HEK293 (cell line): ENCODE measurements around the gene CLDN24.

Source experiments
- CTCF ChIA-PET: fragments of 350-600 bp; formaldehyde crosslinking; extraction: SDS; loops from one replicate; lab custom pipeline; 2021; ENCODE audit warnings: antibody characterized with exemption; lab: Yijun Ruan, JAX
- POLR2A ChIA-PET: fragments of 300-600 bp; formaldehyde crosslinking; extraction: SDS; loops from one replicate; lab custom pipeline; 2020; ENCODE audit warnings: antibody characterized with exemption, inconsistent platforms; lab: Yijun Ruan, JAX
- H3K27ac ChIP-seq: fragments of 200-500 bp; sonication (Bioruptor generic); 2 replicates; pipeline ENCODE4 v1.5.1; 2014; ENCODE audit warnings: low read depth, low read length, control low read depth, inconsistent platforms; ENCODE audit errors: extremely low read depth
- H3K36me3 ChIP-seq, 2 experiments: fragments of 200-500 bp in 1 of 2; sonication (Bioruptor generic) in 1 of 2; 1 replicate in 1 of 2; 2 replicates in 1 of 2; pipeline ENCODE4 v1.5.1; 2014 to 2017; ENCODE audit warnings: inconsistent platforms in 2 of 2, low read length in 2 of 2; ENCODE audit not compliant: control insufficient read depth in 2 of 2, insufficient read depth in 1 of 2
- H3K4me1 ChIP-seq: fragments of 200-500 bp; sonication (Bioruptor generic); 2 replicates; pipeline ENCODE4 v1.5.1; 2014; ENCODE audit warnings: mild to moderate bottlenecking, low read length, inconsistent platforms; ENCODE audit not compliant: control insufficient read depth, insufficient read depth
- H3K4me3 ChIP-seq: 2 replicates; pipeline ENCODE4 v1.5.1; 2011; ENCODE audit warnings: low read depth, mild to moderate bottlenecking, control low read depth, low read length, moderate library complexity
- H3K9me3 ChIP-seq: fragments of 200-500 bp; sonication (Bioruptor generic); 2 replicates; pipeline ENCODE4 v1.5.1; 2014; ENCODE audit warnings: low read depth, low read length, inconsistent platforms; ENCODE audit not compliant: control insufficient read depth, insufficient read depth
- KLF1 ChIP-seq: fragments of 450-650 bp; formaldehyde crosslinking; IDR thresholded peaks from 2 replicates; pipeline ENCODE4 v1.5.1; 2016; ENCODE audit warnings: missing biosample characterization, missing genetic modification characterization
- KLF9 ChIP-seq: fragments of 450-650 bp; formaldehyde crosslinking; IDR thresholded peaks from 2 replicates; pipeline ENCODE4 v1.5.1; 2016; ENCODE audit warnings: missing biosample characterization, missing genetic modification characterization, low read depth
- MYNN ChIP-seq: fragments of 450-650 bp; formaldehyde crosslinking; IDR thresholded peaks from 2 replicates; pipeline ENCODE4 v1.5.1; 2016; ENCODE audit warnings: missing biosample characterization, missing genetic modification characterization, borderline replicate concordance
- PRDM1 ChIP-seq: fragments of 450-650 bp; formaldehyde crosslinking; IDR thresholded peaks from 2 replicates; pipeline ENCODE4; 2016; ENCODE audit warnings: missing biosample characterization, missing genetic modification characterization
- SCRT2 ChIP-seq: fragments of 450-650 bp; formaldehyde crosslinking; IDR thresholded peaks from 2 replicates; pipeline ENCODE4 v1.5.1; 2016; ENCODE audit warnings: missing biosample characterization, missing genetic modification characterization
- TRIM28 ChIP-seq: IDR thresholded peaks from 2 replicates; pipeline ENCODE4 v1.6.1; 2011; ENCODE audit warnings: low read length, control low read depth, borderline replicate concordance
- ZBTB44 ChIP-seq: fragments of 450-650 bp; IDR thresholded peaks from 2 replicates; pipeline ENCODE4 v1.5.1; 2018; ENCODE audit warnings: missing biosample characterization, mild to moderate bottlenecking, missing genetic modification characterization
- ZIC2 ChIP-seq: fragments of 450-650 bp; formaldehyde crosslinking; IDR thresholded peaks from 2 replicates; pipeline ENCODE4 v1.5.1; 2016; ENCODE audit warnings: missing biosample characterization, missing genetic modification characterization
- ZNF155 ChIP-seq: fragments of 450-650 bp; formaldehyde crosslinking; IDR thresholded peaks from 2 replicates; pipeline ENCODE4 v1.5.1; 2016; ENCODE audit warnings: missing biosample characterization, missing genetic modification characterization
- ZNF157 ChIP-seq: fragments of 450-650 bp; formaldehyde crosslinking; IDR thresholded peaks from 2 replicates; pipeline ENCODE4 v1.5.1; 2016; ENCODE audit warnings: missing biosample characterization, missing genetic modification characterization
- ZNF16 ChIP-seq: fragments of 450-650 bp; formaldehyde crosslinking; IDR thresholded peaks from 2 replicates; pipeline ENCODE4 v1.5.1; 2016; ENCODE audit warnings: low read depth, missing biosample characterization, missing genetic modification characterization
- ZNF174 ChIP-seq: fragments of 450-650 bp; formaldehyde crosslinking; IDR thresholded peaks from 2 replicates; pipeline ENCODE4 v1.5.0; 2017; ENCODE audit warnings: missing biosample characterization, mild to moderate bottlenecking, missing genetic modification characterization
- ZNF280D ChIP-seq: fragments of 450-650 bp; formaldehyde crosslinking; IDR thresholded peaks from 2 replicates; pipeline ENCODE4 v1.5.1; 2016; ENCODE audit warnings: missing biosample characterization, missing genetic modification characterization
- ZNF335 ChIP-seq: fragments of 450-650 bp; formaldehyde crosslinking; conservative IDR thresholded peaks from 2 replicates; pipeline ENCODE4 v1.5.1; 2016; ENCODE audit warnings: missing biosample characterization, missing genetic modification characterization
- ZNF529 ChIP-seq: fragments of 450-650 bp; formaldehyde crosslinking; IDR thresholded peaks from 2 replicates; pipeline ENCODE4 v1.5.1; 2017; ENCODE audit warnings: missing genetic modification characterization, missing biosample characterization; ENCODE audit not compliant: insufficient replicate concordance
- ZNF544 ChIP-seq: fragments of 450-650 bp; formaldehyde crosslinking; IDR thresholded peaks from 2 replicates; pipeline ENCODE4 v1.5.0; 2017; ENCODE audit warnings: missing biosample characterization, missing genetic modification characterization
- ZNF560 ChIP-seq: fragments of 450-650 bp; formaldehyde crosslinking; IDR thresholded peaks from 2 replicates; pipeline ENCODE4 v1.5.1; 2017; ENCODE audit warnings: missing biosample characterization, missing genetic modification characterization, borderline replicate concordance
- ZNF76 ChIP-seq: fragments of 450-650 bp; formaldehyde crosslinking; IDR thresholded peaks from 2 replicates; pipeline ENCODE4; 2016; ENCODE audit warnings: low read depth, missing biosample characterization, missing genetic modification characterization, borderline replicate concordance
- ZNF792 ChIP-seq: fragments of 450-650 bp; formaldehyde crosslinking; IDR thresholded peaks from 2 replicates; pipeline ENCODE4 v1.5.1; 2016; ENCODE audit warnings: missing biosample characterization, missing genetic modification characterization
- ZNF837 ChIP-seq: fragments of 450-650 bp; formaldehyde crosslinking; IDR thresholded peaks from 2 replicates; pipeline ENCODE4 v1.5.1; 2016; ENCODE audit warnings: missing biosample characterization, missing genetic modification characterization
- ZSCAN18 ChIP-seq: fragments of 450-650 bp; formaldehyde crosslinking; IDR thresholded peaks from 2 replicates; pipeline ENCODE4 v1.5.1; 2016; ENCODE audit warnings: missing biosample characterization, missing genetic modification characterization

CLDN24 gene

DNA sequence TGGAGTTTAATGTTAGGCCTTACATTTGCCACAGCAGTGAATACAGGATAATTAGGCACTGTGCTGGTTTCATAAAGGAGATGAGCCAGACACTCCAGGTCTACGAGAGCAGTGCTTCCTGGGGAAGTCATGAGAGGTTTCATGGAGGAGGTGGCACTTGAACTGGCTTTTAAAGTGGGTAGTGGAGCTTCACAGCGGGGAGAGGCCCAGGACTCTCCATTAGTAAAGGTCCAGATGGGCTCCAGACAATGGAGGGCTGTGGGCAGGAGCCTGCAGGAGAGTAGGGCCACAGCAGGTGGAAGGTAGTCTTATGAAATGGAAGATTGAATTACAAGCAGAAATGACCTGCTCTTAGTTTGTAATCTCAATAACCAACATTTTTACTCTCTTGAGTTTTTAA lies 31.2 kb downstream of the CLDN24 start:
- no peaks in the 10 kb centered on the region for H3K9me3 ChIP-seq
- H3K4me3 ChIP-seq: no peak overlapping the region
- H3K27ac ChIP-seq: no peak overlapping the region
- H3K36me3 ChIP-seq: peaks cover 4 to 54% of the 10 kb centered on the region in 2 experiments; a peak in 2 of 3 replicates
- TF ChIP-seq ZIC2 (peak; percentile 61), ZNF529 (tag by site-specific recombination) (no peak)
- POLR2A ChIA-PET: no interaction called here
- no peaks in the 10 kb centered on the region for H3K4me1 ChIP-seq
- CTCF ChIA-PET: interaction anchor here (1.2 kb wide), 1 partner anchor 116 kb away, joined by 4 read pairs; no protein-coding TSS in a partner anchor

DNA sequence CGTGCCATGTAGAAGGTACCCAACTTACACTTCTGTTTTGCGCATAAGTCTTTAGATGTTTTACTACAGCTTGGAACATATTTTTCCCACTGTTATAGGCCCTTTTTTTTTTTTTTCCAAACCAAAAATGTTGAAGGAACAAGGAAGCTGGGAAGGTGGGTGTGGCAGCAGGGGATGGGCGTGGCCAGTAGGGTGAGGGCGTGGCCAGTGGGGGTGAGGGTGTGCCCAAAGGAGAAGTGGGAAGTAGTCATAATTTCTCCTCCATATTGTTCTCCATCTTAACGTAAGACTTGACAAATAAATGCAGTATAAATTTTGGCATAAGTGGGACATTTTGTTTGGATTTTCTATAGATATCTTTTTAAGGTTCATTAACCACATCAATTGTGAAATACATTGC lies 32.5 kb downstream of the CLDN24 start:
- Histone ChIP-seq H3K4me3 (no peak overlapping the region), H3K27ac (no peak overlapping the region)
- TF ChIP-seq ZNF76 (no peak), ZNF792 (tag by site-specific recombination) (no peak), ZNF155 (tag by site-specific recombination) (no peak), ZSCAN18 (tag by site-specific recombination) (no peak), KLF1 (tag by site-specific recombination) (peak; percentile 81), ZBTB44 (tag by site-specific recombination) (no peak), KLF9 (tag by site-specific recombination) (peak; percentile 75)
- TF ChIP-seq, all 188 proteins: peak for 2
- no peaks in the 10 kb centered on the region for H3K9me3 ChIP-seq
- ChIA-PET POLR2A (no interaction called here), CTCF (interaction anchor here (0.9 to 1.5 kb wide), 2 partner anchors 118 to 352 kb away, joined by 3 read pairs; no protein-coding TSS in a partner anchor)
- peaks cover 4 to 51% of the 10 kb centered on the region in 2 experiments; a peak in 2 of 3 replicates for H3K36me3 ChIP-seq
- no peaks in the 10 kb centered on the region for H3K4me1 ChIP-seq

GRCh38 chr4:183288955-183289354 lies 33.3 kb downstream of the CLDN24 start:
- ChIA-PET POLR2A (no interaction called here), CTCF (interaction anchor here (0.6 kb wide), 1 partner anchor 32 kb away, joined by 3 read pairs; no protein-coding TSS in a partner anchor)
- Histone ChIP-seq H3K4me1 (no peaks in the 10 kb centered on the region), H3K4me3 (no peak overlapping the region), H3K36me3 (peaks cover 4 to 58% of the 10 kb centered on the region in 2 experiments; a peak in 2 of 3 replicates), H3K27ac (no peak overlapping the region), H3K9me3 (no peaks in the 10 kb centered on the region)
- TF ChIP-seq ZNF280D (no peak), MYNN (tag by site-specific recombination) (no peak), ZNF560 (tag by site-specific recombination) (no peak), PRDM1 (tag by site-specific recombination) (no peak), ZNF157 (tag by site-specific recombination) (no peak), ZNF174 (tag by site-specific recombination) (no peak), TRIM28 (no peak), ZNF335 (tag by site-specific recombination) (no peak), ZNF16 (tag by site-specific recombination) (no peak), SCRT2 (tag by site-specific recombination) (no peak), ZNF837 (tag by site-specific recombination) (no peak), ZNF544 (tag by site-specific recombination) (no peak)
